Lung (tissue), 12 donors: ENCODE data around the gene FOXP4. TPM values are rescaled to one million over a fixed set of nuclear protein-coding genes. Genes with fewer than 3 reads are reported as not detected.

Experiments used
- ATAC-seq: fragments of 200-7000 bp; cut with Tn5 transposase; one replicate; pipeline ENCODE4 v1.9.1; 2020; ENCODE audit warnings: moderate number of reproducible peaks; ENCODE audit not compliant: insufficient read depth, low FRiP score
- DNase-seq, 3 donors: peaks; one replicate each; pipeline ENCODE4 v3.0.0-alpha.2; 2013 to 2017
- H3K27ac ChIP-seq, 2 donors: one replicate each; pipeline ENCODE4 v1.5.1; 2013; ENCODE audit warnings: mild to moderate bottlenecking in 2 of 2, moderate library complexity in 2 of 2, control low read depth in 1 of 2, inconsistent platforms in 1 of 2, low read depth in 1 of 2, low read length in 1 of 2
- H3K27me3 ChIP-seq, 3 donors: one replicate each; pipeline ENCODE4 v1.5.1; 2013; ENCODE audit warnings: low read length in 2 of 3; ENCODE audit not compliant: control insufficient read depth in 3 of 3, insufficient read depth in 3 of 3
- H3K36me3 ChIP-seq, 4 donors: one replicate each; pipeline ENCODE4 v1.5.1; 2013; ENCODE audit warnings: low read length in 4 of 4, mild to moderate bottlenecking in 1 of 4, moderate library complexity in 1 of 4; ENCODE audit not compliant: control insufficient read depth in 4 of 4, insufficient read depth in 4 of 4
- H3K4me1 ChIP-seq, 5 donors: one replicate each; pipeline ENCODE4 v1.5.1; 2013; ENCODE audit warnings: low read length in 5 of 5, mild to moderate bottlenecking in 2 of 5, moderate library complexity in 1 of 5; ENCODE audit not compliant: control insufficient read depth in 5 of 5, insufficient read depth in 5 of 5
- H3K4me3 ChIP-seq: one replicate; pipeline ENCODE4 v1.5.1; 2013; ENCODE audit warnings: mild to moderate bottlenecking, control low read depth, moderate library complexity
- H3K9ac ChIP-seq, 2 donors: one replicate each; pipeline ENCODE4 v1.5.1; 2013; ENCODE audit warnings: low read length in 2 of 2, control low read depth in 1 of 2; ENCODE audit not compliant: insufficient read depth in 1 of 2
- H3K9me3 ChIP-seq, 4 donors: one replicate each; pipeline ENCODE4 v1.5.1; 2013; ENCODE audit warnings: low read length in 3 of 4, mild to moderate bottlenecking in 1 of 4, moderate library complexity in 1 of 4; ENCODE audit not compliant: control insufficient read depth in 4 of 4, insufficient read depth in 3 of 4
- CTCF ChIP-seq: IDR thresholded peaks from 2 replicates; pipeline ENCODE4 v1.5.1; 2012; ENCODE audit warnings: mild to moderate bottlenecking; ENCODE audit errors: control extremely low read depth, extremely low read depth
- WGBS, 2 donors: extraction: QIAGEN DNeasy Blood & Tissue Kit; methylation state at CpG; one replicate each; pipeline ENCODE4 v1.1.7; 2013; 5-methylcytosine and 5-hydroxymethylcytosine counted together
- polyA plus RNA-seq, 2 donors: library from polyadenylated mRNA; stranded (reverse); fragments of 200-250 nt; gene quantifications; one replicate each; pipeline ENCODE4 v1.2.1, GENCODE V29; 2013
- total RNA-seq, 2 donors: library from RNA; depleted of rRNA in 1 of 2; stranded (reverse); fragments of >200 nt in 1 of 2; gene quantifications; one replicate each; pipeline ENCODE4 v1.2.1, GENCODE V29; 2014 to 2021
- donor health status: control.
- donor health status: control.
- donor health status: Bipolar disorder and iron deficiency.
- donor health status: healthy.
- donor health status: DM: yes; HTN: yes; CAD: no.

FOXP4 gene
- total and polyA plus RNA-seq, 4 donors, result 12.8 to 35.0 (median 22.2) TPM

DNA sequence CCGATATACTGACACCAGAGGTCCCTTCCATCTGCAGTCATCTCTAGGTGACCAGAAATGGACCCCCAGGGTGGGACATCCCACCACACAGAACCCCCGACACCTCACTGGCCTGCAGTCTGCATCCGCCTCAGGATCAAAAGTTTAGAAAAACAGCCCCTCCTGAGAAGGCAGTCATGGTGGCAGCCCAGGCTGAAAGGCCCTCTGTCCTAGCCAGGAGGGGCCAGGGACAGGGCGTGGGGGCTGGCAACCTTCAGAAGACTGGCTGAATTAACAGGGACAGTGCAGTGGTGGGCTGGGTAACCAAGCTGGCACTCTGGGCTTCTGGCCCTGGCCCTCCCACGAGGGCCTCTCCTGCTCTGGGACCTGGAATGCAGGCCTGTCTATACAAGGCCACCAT is 57.8 kb downstream of the FOXP4 start:
- Histone ChIP-seq H3K9me3 (peaks cover 0 to 3% (median 0%) of the 10 kb centered on the region in 4 donors), H3K4me1 (peaks cover 0 to 15% (median 0%) of the 10 kb centered on the region in 5 donors), H3K9ac (no peak overlapping the region), H3K4me3 (no peak overlapping the region), H3K27me3 (no peaks in the 10 kb centered on the region), H3K36me3 (peaks cover 0 to 10% (median 0%) of the 10 kb centered on the region in 4 donors), H3K27ac (no peak overlapping the region)
- no peak for TF ChIP-seq CTCF
- DNase-seq (no peak), ATAC-seq (no peak)
- 78 to 90% methylated on average over 5 of the region's 5 CpGs for WGBS, 2 donors

DNA sequence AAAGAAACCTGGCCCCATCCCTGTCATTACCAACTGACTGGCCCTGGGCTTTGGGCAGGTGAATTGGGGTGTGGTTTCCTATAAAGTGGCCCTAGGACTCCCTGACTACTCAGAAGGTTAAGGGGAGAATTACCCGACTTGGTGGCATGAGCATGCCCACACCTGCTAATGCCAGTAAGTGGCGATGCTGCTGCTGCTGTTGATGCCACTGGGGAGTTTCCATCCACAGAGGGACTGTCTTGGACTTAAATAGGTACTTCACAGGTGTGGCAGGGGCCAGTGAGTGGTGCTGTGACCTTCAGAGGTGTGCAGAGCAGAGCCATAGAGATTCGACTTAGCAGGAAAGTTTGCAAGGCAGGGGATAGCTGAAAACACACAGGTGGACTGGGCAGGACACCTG is 59.5 kb downstream of the FOXP4 start:
- no peak for DNase-seq
- H3K4me3 ChIP-seq, result no peak overlapping the region
- 67 to 91% methylated on average over 3 of the region's 3 CpGs for WGBS, 2 donors

DNA sequence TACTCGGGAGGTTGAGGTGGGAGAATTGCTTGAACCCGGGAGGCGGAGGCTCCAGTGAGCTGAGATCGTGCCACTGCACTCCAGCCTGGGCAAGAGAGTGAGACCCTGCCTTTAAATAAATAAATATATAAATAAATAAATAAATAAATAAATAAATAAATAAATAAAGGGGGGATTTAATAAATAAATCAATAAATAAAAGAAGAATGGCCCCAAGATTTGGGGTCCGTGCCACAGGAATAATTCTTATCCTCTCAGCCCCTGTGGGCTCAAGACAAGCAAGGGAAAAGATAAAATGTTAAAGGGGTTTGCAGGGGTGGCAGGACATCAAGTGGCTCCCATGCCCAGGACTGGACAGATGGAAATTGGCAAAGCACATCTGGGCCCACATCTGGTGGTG is 60.9 kb downstream of the FOXP4 start:
- H3K9me3 ChIP-seq, result peaks cover 0 to 3% (median 0%) of the 10 kb centered on the region in 4 donors
- H3K27me3 ChIP-seq, result no peaks in the 10 kb centered on the region
- DNase-seq (no peak), ATAC-seq (no peak)
- no peaks in the 10 kb centered on the region for H3K36me3 ChIP-seq
- H3K4me1 ChIP-seq, result peaks cover 0 to 8% (median 0%) of the 10 kb centered on the region in 5 donors
- WGBS, 2 donors, result 94 to 95% methylated on average over 5 of the region's 5 CpGs
- no peak overlapping the region for H3K9ac ChIP-seq
- H3K4me3 ChIP-seq, result no peak overlapping the region
- TF ChIP-seq CTCF, result no peak
- H3K27ac ChIP-seq, result no peak overlapping the region

More for the DNA sequence above, 59.5 kb downstream of the FOXP4 start:
- peaks cover 0 to under 1% (median 0%) of the 10 kb centered on the region in 4 donors for H3K36me3 ChIP-seq
- H3K9ac ChIP-seq, result no peak overlapping the region
- no peak for ATAC-seq
- H3K4me1 ChIP-seq, result peaks cover 0 to 8% (median 0%) of the 10 kb centered on the region in 5 donors
- TF ChIP-seq CTCF, result no peak
- H3K27me3 ChIP-seq, result no peaks in the 10 kb centered on the region
- peaks cover 0 to 3% (median 0%) of the 10 kb centered on the region in 4 donors for H3K9me3 ChIP-seq
- no peak overlapping the region for H3K27ac ChIP-seq

- no peak overlapping the region for H3K9ac ChIP-seq
- no peak overlapping the region for H3K4me3 ChIP-seq
- ATAC-seq (no peak), DNase-seq (no peak)
- WGBS, 2 donors, result 84 to 93% methylated on average over 9 of the region's 9 CpGs
- no peak for TF ChIP-seq CTCF
- no peaks in the 10 kb centered on the region for H3K27me3 ChIP-seq
- peaks cover 0 to 4% (median 0%) of the 10 kb centered on the region in 5 donors for H3K4me1 ChIP-seq
- H3K36me3 ChIP-seq, result no peaks in the 10 kb centered on the region
- no peak overlapping the region for H3K27ac ChIP-seq
- peaks cover 0 to 3% (median 0%) of the 10 kb centered on the region in 4 donors for H3K9me3 ChIP-seq
Observed at GRCh38 chr6:41607736-41608135, 61.6 kb downstream of the FOXP4 start.
